Choroid plexus epithelial cell (primary cell): ENCODE measurements around the gene MOV10L1.

Experiments
- DNase-seq: peaks from one replicate; pipeline ENCODE4 v3.0.0-alpha.2; 2010; ENCODE audit warnings: low read depth
- H3K4me3 ChIP-seq: 2 replicates; pipeline ENCODE4 v1.5.1; 2011; ENCODE audit warnings: low read depth, mild to moderate bottlenecking, control low read depth, low read length, moderate library complexity
- TF ChIP-seq, protein P1 (sequence below): conservative IDR thresholded peaks from 2 replicates; pipeline ENCODE4 v1.5.1; 2011; ENCODE audit warnings: low read depth, mild to moderate bottlenecking, control low read depth, inconsistent platforms, low read length, moderate library complexity

MOV10L1 gene

DNA sequence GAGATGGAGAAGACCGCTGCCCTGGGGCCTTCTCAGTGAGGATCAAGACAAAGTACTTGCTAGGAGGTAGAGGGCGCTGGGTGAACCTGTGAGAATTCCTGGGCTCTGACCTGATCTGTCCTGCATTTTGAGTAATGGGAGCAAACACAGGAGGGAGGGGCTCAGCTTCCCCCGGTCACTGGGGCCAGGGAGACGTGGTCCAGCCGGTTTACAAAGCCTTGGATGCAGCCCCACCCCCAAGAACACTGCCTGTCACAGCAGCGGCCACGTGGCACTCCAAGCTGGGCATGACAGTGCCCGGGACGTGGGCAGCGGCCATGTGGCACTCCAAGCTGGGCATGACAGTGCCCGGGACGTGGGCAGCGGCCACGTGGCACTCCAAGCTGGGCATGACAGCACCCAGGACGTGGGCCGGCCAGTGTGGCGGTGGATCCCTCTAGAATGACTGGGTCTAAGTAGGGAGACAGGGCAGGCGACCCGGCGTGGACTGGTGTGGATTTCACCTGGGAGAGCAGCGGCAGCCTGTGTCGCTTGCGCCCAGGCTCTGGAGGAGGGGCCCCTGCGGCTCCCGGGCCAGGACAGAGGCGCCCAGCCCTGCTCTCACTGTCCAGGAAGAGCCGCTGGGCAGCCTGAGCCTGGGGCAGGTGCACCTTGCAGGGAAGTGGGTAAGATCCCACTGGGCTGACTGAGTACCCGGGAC is 29.2 kb upstream of the MOV10L1 start:
- no peak overlapping the region for H3K4me3 ChIP-seq
- no peak for DNase-seq
- TF ChIP-seq, protein P1, sequence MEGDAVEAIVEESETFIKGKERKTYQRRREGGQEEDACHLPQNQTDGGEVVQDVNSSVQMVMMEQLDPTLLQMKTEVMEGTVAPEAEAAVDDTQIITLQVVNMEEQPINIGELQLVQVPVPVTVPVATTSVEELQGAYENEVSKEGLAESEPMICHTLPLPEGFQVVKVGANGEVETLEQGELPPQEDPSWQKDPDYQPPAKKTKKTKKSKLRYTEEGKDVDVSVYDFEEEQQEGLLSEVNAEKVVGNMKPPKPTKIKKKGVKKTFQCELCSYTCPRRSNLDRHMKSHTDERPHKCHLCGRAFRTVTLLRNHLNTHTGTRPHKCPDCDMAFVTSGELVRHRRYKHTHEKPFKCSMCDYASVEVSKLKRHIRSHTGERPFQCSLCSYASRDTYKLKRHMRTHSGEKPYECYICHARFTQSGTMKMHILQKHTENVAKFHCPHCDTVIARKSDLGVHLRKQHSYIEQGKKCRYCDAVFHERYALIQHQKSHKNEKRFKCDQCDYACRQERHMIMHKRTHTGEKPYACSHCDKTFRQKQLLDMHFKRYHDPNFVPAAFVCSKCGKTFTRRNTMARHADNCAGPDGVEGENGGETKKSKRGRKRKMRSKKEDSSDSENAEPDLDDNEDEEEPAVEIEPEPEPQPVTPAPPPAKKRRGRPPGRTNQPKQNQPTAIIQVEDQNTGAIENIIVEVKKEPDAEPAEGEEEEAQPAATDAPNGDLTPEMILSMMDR, result no peak

DNA sequence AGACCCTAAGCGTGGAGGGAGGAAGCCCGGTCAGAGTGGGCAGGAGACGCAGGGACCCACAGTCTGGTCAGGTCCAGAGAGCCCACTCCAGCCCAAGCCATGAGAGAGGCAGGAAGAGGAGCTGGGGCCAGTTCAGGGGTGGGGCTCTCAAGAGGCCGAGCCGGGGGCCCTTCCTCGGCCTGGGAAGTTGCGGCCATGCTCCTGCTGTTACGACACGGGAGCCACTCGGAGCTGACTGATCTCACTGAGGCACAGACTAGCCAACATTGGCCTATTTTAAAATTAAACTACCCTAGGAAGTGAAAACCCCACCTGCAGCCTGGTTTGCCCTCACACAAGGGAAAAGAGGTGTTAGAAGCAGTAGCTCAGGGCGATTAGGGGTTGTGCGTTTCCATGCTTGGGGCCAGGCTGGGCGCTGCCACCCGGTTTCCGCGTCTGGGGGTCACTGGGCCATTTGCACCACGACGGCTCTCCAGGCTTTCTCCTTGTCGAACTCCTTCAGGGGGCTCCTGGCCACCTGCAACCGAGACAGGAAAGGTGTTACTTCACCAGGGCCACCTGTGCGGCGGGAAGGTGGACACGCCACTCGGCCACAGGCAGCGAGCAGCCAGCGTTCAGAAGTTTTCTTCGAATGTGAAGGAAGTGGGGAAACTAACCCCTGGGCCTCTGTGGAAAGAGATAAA is 28.5 kb upstream of the MOV10L1 start:
- no peak overlapping the region for H3K4me3 ChIP-seq
- no peak for DNase-seq
- TF ChIP-seq, protein P1, result no peak

DNA sequence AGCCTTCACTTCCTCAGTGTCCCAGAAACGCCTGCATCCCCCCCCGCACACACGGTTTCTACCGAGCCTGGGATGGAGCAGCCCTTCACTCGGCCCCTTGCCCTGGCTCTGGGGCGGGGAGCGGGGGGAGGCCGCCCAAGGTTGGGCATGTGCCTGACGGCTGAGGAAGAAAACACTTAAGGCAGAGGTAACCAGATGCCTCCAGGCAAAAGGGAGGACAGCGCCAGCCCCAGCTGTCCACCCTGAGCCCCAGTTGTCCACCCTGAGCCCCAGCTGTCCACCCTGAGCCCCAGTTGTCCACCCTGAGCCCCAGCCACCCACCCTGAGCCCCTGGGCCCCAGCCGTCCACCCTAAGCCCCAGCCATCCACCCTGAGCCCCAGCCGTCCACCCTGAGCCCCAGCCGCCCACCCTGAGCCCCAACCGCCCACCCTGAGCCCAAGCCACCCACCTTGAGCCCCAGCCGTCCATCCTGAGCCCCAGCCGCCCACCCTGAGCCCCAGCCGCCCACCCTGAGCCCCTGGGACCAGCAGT is 27.9 kb upstream of the MOV10L1 start:
- no peak for DNase-seq
- TF ChIP-seq, protein P1, result no peak
- H3K4me3 ChIP-seq, result no peak overlapping the region

DNA sequence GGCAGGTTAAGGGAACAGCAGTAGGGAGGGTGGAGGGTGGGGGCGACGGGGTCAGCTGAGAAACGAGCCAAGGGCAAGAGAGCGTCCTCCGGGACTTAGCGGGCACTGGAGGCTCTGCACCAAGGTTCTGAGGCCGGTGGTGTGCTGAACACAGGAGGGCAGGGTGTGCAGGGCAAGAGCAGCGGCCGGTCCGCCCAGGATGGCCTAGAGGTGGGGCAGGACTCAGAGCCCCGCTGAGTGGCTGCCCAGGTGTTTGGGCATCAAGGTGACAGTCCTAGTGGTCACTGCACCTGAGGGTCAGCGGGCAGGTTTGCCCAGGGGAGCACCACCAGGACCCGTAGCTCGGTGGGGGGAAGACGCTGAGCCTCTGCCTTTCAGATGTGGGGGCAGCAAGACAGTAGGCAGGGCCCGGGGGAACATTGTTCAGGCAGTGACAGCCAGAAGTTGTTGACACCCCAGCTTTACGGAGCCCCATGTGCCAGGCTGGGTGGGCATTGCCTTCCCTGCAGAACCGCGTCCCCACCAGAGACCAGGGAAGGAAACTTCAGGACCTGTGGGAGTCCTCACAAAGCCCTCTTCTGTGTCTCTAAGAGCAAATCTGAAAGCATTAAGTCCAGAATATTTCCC is 27.2 kb upstream of the MOV10L1 start:
- TF ChIP-seq, protein P1, result no peak
- no peak overlapping the region for H3K4me3 ChIP-seq
- no peak for DNase-seq

DNA sequence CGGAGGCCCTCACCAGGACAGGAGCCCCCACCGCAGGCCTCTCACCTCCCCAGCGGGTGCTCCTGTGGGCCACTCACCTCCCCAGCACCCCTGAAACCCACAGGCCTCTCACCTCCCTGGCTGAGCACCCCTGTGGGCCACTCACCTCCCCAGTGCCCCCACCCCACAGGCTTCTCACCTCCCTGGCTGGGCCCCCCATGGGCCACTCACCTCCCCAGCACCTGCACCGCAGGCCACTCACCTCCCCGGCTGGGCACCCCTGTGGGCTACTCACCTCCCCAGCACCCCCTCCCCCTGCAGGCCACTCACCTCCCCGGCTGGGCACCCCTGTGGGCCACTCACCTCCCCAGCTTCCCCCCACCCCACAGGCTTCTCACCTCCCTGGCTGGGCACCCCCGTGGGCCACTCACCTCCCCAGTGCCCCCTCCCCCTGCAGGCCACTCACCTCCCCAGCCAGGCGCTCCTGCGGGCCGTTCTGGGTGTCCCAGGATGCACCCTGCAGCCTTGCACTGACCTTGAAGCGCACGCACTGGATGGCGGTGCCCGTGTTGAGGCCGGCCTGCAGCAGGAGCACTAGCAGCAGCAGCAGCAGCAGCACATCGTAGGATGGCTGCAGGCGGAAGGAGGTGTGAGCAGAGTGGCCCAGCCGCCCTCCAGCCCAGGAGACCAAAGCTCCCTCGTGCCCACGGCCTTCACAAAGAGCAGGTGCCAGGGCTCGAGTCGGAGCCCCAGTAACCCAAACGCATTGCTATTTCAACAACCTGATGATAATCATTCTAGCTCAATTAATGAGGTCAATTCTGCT is 26.0 kb upstream of the MOV10L1 start:
- TF ChIP-seq, protein P1, result no peak
- DNase-seq, result no peak
- H3K4me3 ChIP-seq, result no peak overlapping the region

DNA sequence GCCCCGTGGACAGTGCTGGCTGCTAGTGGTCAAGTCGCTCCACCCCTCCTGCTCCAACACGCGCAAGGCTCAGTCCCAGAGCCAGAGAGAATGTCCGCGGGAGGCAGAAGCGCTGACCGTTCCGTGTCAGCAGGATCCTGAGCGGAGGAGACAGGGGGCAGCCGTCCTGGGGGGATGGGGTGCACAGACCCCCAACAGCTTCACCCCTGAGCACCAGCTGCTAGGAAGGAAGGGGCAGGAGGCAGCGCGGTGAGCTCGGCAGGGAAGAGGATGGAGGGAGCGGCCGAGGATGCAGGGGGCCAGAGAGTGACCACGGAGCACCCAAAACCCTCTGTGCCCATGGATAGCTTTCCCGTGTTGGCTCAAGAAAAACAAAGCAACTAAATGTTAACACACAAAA is 25.4 kb upstream of the MOV10L1 start:
- DNase-seq, result no peak
- H3K4me3 ChIP-seq, result no peak overlapping the region
- TF ChIP-seq, protein P1, result no peak
